GM21528 (cell line): Measurements from ENCODE around the gene SLC6A3.
"Not testable (repeated sequence)": the region's sequence is repeated elsewhere in the genome, so short reads cannot be mapped to it uniquely, and the experiment has no call there.

Experiments used
- ATAC-seq: cut with Tn5 transposase; IDR thresholded peaks from one replicate; pipeline ENCODE4 v1.9.1; 2021; ENCODE audit warnings: mild to moderate bottlenecking, moderate library complexity; ENCODE audit not compliant: unreplicated experiment, low FRiP score

The SLC6A3 gene

GRCh38 chr5:1465966-1466471 lies 20.8 kb upstream of the SLC6A3 start:
- ATAC-seq = no peak

- ATAC-seq = no peak
Measured at GRCh38 chr5:1465117-1465516, 19.9 kb upstream of the SLC6A3 start.

- ATAC-seq = no peak
Measured at GRCh38 chr5:1464511-1464910, 19.3 kb upstream of the SLC6A3 start.

GRCh38 chr5:1464096-1464446 lies 18.8 kb upstream of the SLC6A3 start:
- ATAC-seq = no peak

GRCh38 chr5:1463326-1464095 lies 18.3 kb upstream of the SLC6A3 start:
- no peak for ATAC-seq

- no peak for ATAC-seq
Measured at GRCh38 chr5:1462358-1462757, 17.1 kb upstream of the SLC6A3 start.

- no peak for ATAC-seq
Measured at GRCh38 chr5:1461396-1461795, 16.2 kb upstream of the SLC6A3 start.

GRCh38 chr5:1460054-1460682 lies 14.9 kb upstream of the SLC6A3 start:
- ATAC-seq = no peak

GRCh38 chr5:1459435-1459834 lies 14.2 kb upstream of the SLC6A3 start:
- not testable (repeated sequence) for ATAC-seq

- ATAC-seq = not testable (repeated sequence)
Measured at GRCh38 chr5:1456110-1456881, 11.1 kb upstream of the SLC6A3 start.

- ATAC-seq = no peak
Measured at GRCh38 chr5:1453613-1454012, 8.4 kb upstream of the SLC6A3 start.

GRCh38 chr5:1449081-1449630 lies 3.9 kb upstream of the SLC6A3 start:
- no peak for ATAC-seq

- no peak for ATAC-seq
Measured at GRCh38 chr5:1448511-1449011, 3.3 kb upstream of the SLC6A3 start.

- no peak for ATAC-seq
Measured at GRCh38 chr5:1447671-1448361, 2.6 kb upstream of the SLC6A3 start.

GRCh38 chr5:1446602-1447343 lies 1.5 kb upstream of the SLC6A3 start:
- ATAC-seq = no peak

- no peak for ATAC-seq
Measured at GRCh38 chr5:1445689-1446601, 705 bp upstream of the SLC6A3 start.

- no peak for ATAC-seq
Measured at GRCh38 chr5:1444361-1445189, 665 bp downstream of the SLC6A3 start.

- ATAC-seq = no peak
Measured at GRCh38 chr5:1443991-1444360, 1.3 kb downstream of the SLC6A3 start.
